Astrocyte (in vitro differentiated cells and primary cell): ENCODE data around the gene CCNL1. TPM values are rescaled to one million over a fixed set of nuclear protein-coding genes. Genes with fewer than 3 reads are reported as not detected.

Experiments
- DNase-seq: peaks from one replicate; pipeline ENCODE4 v3.0.0-alpha.2; 2010; ENCODE audit warnings: low read depth
- FAIRE-seq: peaks from 2 replicates; lab custom pipeline; 2011; peaks lifted over from hg19 to GRCh38; lab: Jason Lieb, UNC
- H2AFZ ChIP-seq: 2 replicates; pipeline ENCODE4 v1.6.0; 2012; ENCODE audit warnings: low read depth, low read length, inconsistent platforms
- H3K27ac ChIP-seq: 2 replicates; pipeline ENCODE4 v1.5.1; 2011; ENCODE audit warnings: low read depth, low read length, inconsistent platforms
- H3K27me3 ChIP-seq: 2 replicates; pipeline ENCODE4 v1.6.0; 2011; ENCODE audit warnings: low read length, inconsistent platforms; ENCODE audit not compliant: insufficient read depth
- H3K36me3 ChIP-seq: 2 replicates; pipeline ENCODE4 v1.5.1; 2011; ENCODE audit warnings: low read length, inconsistent platforms; ENCODE audit not compliant: insufficient read depth
- H3K4me1 ChIP-seq: 2 replicates; pipeline ENCODE4 v1.5.1; 2011; ENCODE audit warnings: low read length, inconsistent platforms; ENCODE audit not compliant: insufficient read depth
- H3K4me2 ChIP-seq: 2 replicates; pipeline ENCODE4 v1.6.0; 2012; ENCODE audit warnings: low read length, inconsistent platforms
- H3K4me3 ChIP-seq: 2 replicates; pipeline ENCODE4 v1.5.1; 2011; ENCODE audit warnings: low read depth, mild to moderate bottlenecking, low read length, inconsistent platforms; ENCODE audit not compliant: insufficient read depth
- H3K79me2 ChIP-seq: 2 replicates; pipeline ENCODE4 v1.6.0; 2012; ENCODE audit warnings: mild to moderate bottlenecking, low read length, inconsistent platforms; ENCODE audit not compliant: insufficient read depth
- H3K9ac ChIP-seq: 2 replicates; pipeline ENCODE4 v1.6.0; 2012; ENCODE audit warnings: mild to moderate bottlenecking, low read length, inconsistent platforms
- H3K9me3 ChIP-seq: 2 replicates; pipeline ENCODE4 v1.5.1; 2012; ENCODE audit warnings: low read depth, mild to moderate bottlenecking, low read length, inconsistent platforms; ENCODE audit not compliant: insufficient read depth
- H4K20me1 ChIP-seq: 2 replicates; pipeline ENCODE4 v1.6.0; 2012; ENCODE audit warnings: low read length, inconsistent platforms; ENCODE audit not compliant: insufficient read depth
- H3K27ac Mint-ChIP-seq: one replicate; pipeline ENCODE4 v1.8.0; 2021; ENCODE audit warnings: mild to moderate bottlenecking, mixed read lengths; ENCODE audit not compliant: unreplicated experiment
- H3K27me3 Mint-ChIP-seq: one replicate; pipeline ENCODE4 v1.8.0; 2021; ENCODE audit warnings: low read depth, mixed read lengths; ENCODE audit not compliant: unreplicated experiment
- H3K36me3 Mint-ChIP-seq: one replicate; pipeline ENCODE4 v1.8.0; 2021; ENCODE audit warnings: low read depth, mixed read lengths; ENCODE audit not compliant: unreplicated experiment
- H3K4me1 Mint-ChIP-seq: one replicate; pipeline ENCODE4 v1.8.0; 2021; ENCODE audit warnings: low read depth, mixed read lengths; ENCODE audit not compliant: unreplicated experiment
- H3K4me3 Mint-ChIP-seq: one replicate; pipeline ENCODE4 v1.8.0; 2021; ENCODE audit warnings: mild to moderate bottlenecking, moderate library complexity, mixed read lengths; ENCODE audit not compliant: unreplicated experiment
- H3K9me3 Mint-ChIP-seq: one replicate; pipeline ENCODE4 v1.8.0; 2021; ENCODE audit warnings: mild to moderate bottlenecking, mixed read lengths; ENCODE audit not compliant: unreplicated experiment
- CTCF ChIP-seq: IDR thresholded peaks from 2 replicates; pipeline ENCODE4 v1.5.1; 2011; ENCODE audit warnings: low read depth, mild to moderate bottlenecking, inconsistent platforms, low read length, moderate library complexity; ENCODE audit not compliant: insufficient read depth
- EZH2 ChIP-seq: IDR thresholded peaks from 2 replicates; pipeline ENCODE4 v1.6.1; 2012; ENCODE audit warnings: mild to moderate bottlenecking, low read length, inconsistent platforms; ENCODE audit not compliant: insufficient read depth
- total RNA-seq: library from RNA; stranded (reverse); gene quantifications from 2 replicates; pipeline ENCODE4 v1.2.1, GENCODE V29; 2021

The CCNL1 gene
- total RNA-seq, 1 donor from 2014 or later, result 66.8 TPM

- peaks cover 13% of the 10 kb centered on the region for H3K36me3 Mint-ChIP-seq
- peaks cover 27% of the 10 kb centered on the region for H3K79me2 ChIP-seq
- H3K4me2 ChIP-seq, result no peak overlapping the region
- H2AFZ ChIP-seq, result no peak overlapping the region
- DNase-seq (no peak), FAIRE-seq (no peak)
- no peaks in the 10 kb centered on the region for H3K9me3 Mint-ChIP-seq
- H4K20me1 ChIP-seq, result peaks cover 67% of the 10 kb centered on the region
- H3K4me1 Mint-ChIP-seq, result peaks cover 24% of the 10 kb centered on the region
- H3K4me3 Mint-ChIP-seq, result no peak overlapping the region
- TF ChIP-seq CTCF, result no peak
- TF ChIP-seq EZH2, result no peak
- H3K36me3 ChIP-seq, result peaks cover 94% of the 10 kb centered on the region
- H3K27me3 Mint-ChIP-seq, result no peaks in the 10 kb centered on the region
- no peak overlapping the region for H3K9ac ChIP-seq
- no peak overlapping the region for H3K27ac Mint-ChIP-seq
- no peaks in the 10 kb centered on the region for H3K27me3 ChIP-seq
- no peak overlapping the region for H3K27ac ChIP-seq
- no peaks in the 10 kb centered on the region for H3K4me1 ChIP-seq
- H3K4me3 ChIP-seq, result no peak overlapping the region
- no peaks in the 10 kb centered on the region for H3K9me3 ChIP-seq
Observed at GRCh38 chr3:157149136-157149696, 10.7 kb downstream of the CCNL1 start.

DNA sequence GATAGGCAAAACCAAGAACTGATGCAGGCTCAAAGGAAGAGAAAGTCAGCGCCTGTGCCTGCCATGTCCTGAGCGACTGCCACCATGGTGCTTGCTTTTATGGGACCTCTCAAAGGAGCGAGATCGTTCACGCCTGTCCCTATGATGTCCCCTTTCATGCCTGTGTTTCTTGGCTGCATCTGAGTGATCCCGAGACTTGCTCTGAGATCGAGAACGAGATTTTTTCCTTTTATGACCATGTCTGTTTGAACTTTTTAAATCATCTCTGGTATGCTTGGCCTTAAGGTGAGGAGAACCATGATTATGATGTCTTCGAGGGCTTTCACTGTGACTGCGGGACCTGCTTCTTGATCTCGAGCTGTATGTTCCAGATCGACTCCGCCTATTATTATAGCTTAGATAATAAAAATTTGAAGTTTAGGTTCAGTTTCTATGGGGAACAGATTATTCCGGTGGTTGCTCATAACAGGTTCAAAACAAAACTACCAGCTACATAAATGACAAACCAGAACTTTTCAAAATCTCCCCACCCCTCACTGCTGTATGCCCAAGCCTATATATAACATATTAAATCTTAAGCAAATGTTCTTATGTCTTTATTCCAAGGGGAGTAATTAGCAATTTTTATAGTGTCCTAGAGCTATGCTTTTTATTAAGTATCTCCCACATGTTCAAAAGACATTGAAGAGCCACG, 11.6 kb downstream of the CCNL1 start:
- Mint-ChIP-seq H3K27ac (no peak overlapping the region), H3K9me3 (no peaks in the 10 kb centered on the region), H3K36me3 (peaks cover 13% of the 10 kb centered on the region), H3K4me1 (peaks cover 22% of the 10 kb centered on the region), H3K4me3 (no peak overlapping the region), H3K27me3 (no peaks in the 10 kb centered on the region)
- Histone ChIP-seq H3K36me3 (peaks cover 87% of the 10 kb centered on the region), H3K9ac (no peak overlapping the region), H3K79me2 (peaks cover 18% of the 10 kb centered on the region), H3K27ac (no peak overlapping the region), H3K4me3 (no peak overlapping the region), H3K9me3 (no peaks in the 10 kb centered on the region), H2AFZ (no peak overlapping the region), H3K27me3 (no peaks in the 10 kb centered on the region), H3K4me2 (no peak overlapping the region), H4K20me1 (peaks cover 58% of the 10 kb centered on the region), H3K4me1 (no peaks in the 10 kb centered on the region)
- FAIRE-seq, result no peak
- DNase-seq, result no peak
- TF ChIP-seq CTCF (no peak), EZH2 (no peak)
